Spinal cord (tissue), 10 donors: ENCODE data around the gene SND1. TPM values are rescaled to one million over a fixed set of nuclear protein-coding genes. Genes with fewer than 3 reads are reported as not detected.
A peak's percentile ranks its signal among the peaks of the same experiment; 100 is the strongest.

Experiments
- DNase-seq, 6 donors: peaks; one replicate each; pipeline versions ENCODE4 v3.0.0 to v3.0.0-alpha.2; 2013 to 2015; ENCODE audit warnings: low spot score in 6 of 6, low read depth in 4 of 6
- H3K27ac ChIP-seq: one replicate; pipeline ENCODE4 v1.5.1; 2013; ENCODE audit warnings: low read depth, low read length, control low read depth
- H3K27me3 ChIP-seq: one replicate; pipeline ENCODE4 v1.6.1; 2013; ENCODE audit warnings: low read length; ENCODE audit not compliant: control insufficient read depth, insufficient read depth
- H3K36me3 ChIP-seq: one replicate; pipeline ENCODE4 v1.6.1; 2013; ENCODE audit warnings: low read length; ENCODE audit not compliant: control insufficient read depth, insufficient read depth
- H3K4me1 ChIP-seq: one replicate; pipeline ENCODE4 v1.6.1; 2013; ENCODE audit warnings: low read length; ENCODE audit not compliant: control insufficient read depth, insufficient read depth
- H3K4me3 ChIP-seq: one replicate; pipeline ENCODE4 v1.5.1; 2013; ENCODE audit warnings: low read depth, low read length, control low read depth
- H3K9me3 ChIP-seq: one replicate; pipeline ENCODE4 v1.6.1; 2013; ENCODE audit warnings: low read length; ENCODE audit not compliant: control insufficient read depth, insufficient read depth
- WGBS: methylation state at CpG from one replicate; pipeline ENCODE4 v1.1.5; 2013; ENCODE audit warnings: missing lambda C conversion rate; ENCODE audit not compliant: insufficient coverage; 5-methylcytosine and 5-hydroxymethylcytosine counted together
- polyA plus RNA-seq, 2 donors: library from polyadenylated mRNA; unstranded; fragments of 120-200 nt; gene quantifications; one replicate each; pipeline ENCODE4 v1.2.1, GENCODE V29; 2013; ENCODE audit not compliant: insufficient read length in 2 of 2
- total RNA-seq, 2 donors: library from RNA; depleted of rRNA in 1 of 2; stranded (reverse); fragments of 120-200 nt in 1 of 2; fragments of >200 nt in 1 of 2; gene quantifications; one replicate each; pipeline versions ENCODE4 v1.2.3 to v1.2.4, GENCODE V29; 2013 to 2014
- donor health status: healthy.

The SND1 gene
- total and polyA plus RNA-seq, 4 donors = 72.1 to 125 (median 91.3) TPM

DNA sequence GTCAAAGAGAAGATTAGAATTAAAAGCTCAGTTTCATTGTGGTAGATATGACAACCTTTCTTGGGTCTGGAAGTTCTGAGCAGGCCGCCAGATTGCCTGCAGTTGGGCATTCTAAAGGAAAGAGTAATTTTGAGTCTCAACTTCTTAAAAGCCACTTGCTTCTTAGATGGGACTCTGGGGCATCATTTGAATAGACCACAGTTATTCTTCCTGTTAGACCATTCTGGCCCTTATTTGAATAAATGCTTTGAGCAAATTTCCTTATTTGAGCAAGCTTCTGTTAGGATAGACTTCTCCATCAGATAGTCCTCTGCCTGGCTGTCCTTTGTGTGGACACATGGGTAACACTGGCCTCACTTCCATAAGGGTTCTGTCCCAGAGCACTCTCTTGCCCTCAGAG lies 40.2 kb downstream of the SND1 start:
- H3K9me3 ChIP-seq = no peaks in the 10 kb centered on the region
- DNase-seq = no peak
- H3K27me3 ChIP-seq = no peaks in the 10 kb centered on the region
- WGBS = 100% methylated on average over 1 of the region's 1 CpG
- peaks cover 3% of the 10 kb centered on the region for H3K36me3 ChIP-seq
- H3K27ac ChIP-seq = no peak overlapping the region
- no peaks in the 10 kb centered on the region for H3K4me1 ChIP-seq
- H3K4me3 ChIP-seq = no peak overlapping the region

- Histone ChIP-seq H3K9me3 (no peaks in the 10 kb centered on the region), H3K4me1 (no peaks in the 10 kb centered on the region), H3K4me3 (no peak overlapping the region), H3K27ac (no peak overlapping the region), H3K27me3 (no peaks in the 10 kb centered on the region), H3K36me3 (peaks cover 3% of the 10 kb centered on the region)
- 100% methylated on average over 1 of the region's 2 CpGs for WGBS
- DNase-seq = no peak
These were observed 47.9 kb downstream of the SND1 start for GRCh38 chr7:127699853-127700252.

GRCh38 chr7:127702052-127702652 lies 50.2 kb downstream of the SND1 start:
- H3K9me3 ChIP-seq = no peaks in the 10 kb centered on the region
- WGBS = 100% methylated on average over 3 of the region's 6 CpGs
- no peaks in the 10 kb centered on the region for H3K4me1 ChIP-seq
- DNase-seq = no peak
- peaks cover 4% of the 10 kb centered on the region for H3K36me3 ChIP-seq
- H3K4me3 ChIP-seq = no peak overlapping the region
- no peak overlapping the region for H3K27ac ChIP-seq
- H3K27me3 ChIP-seq = no peaks in the 10 kb centered on the region

DNA sequence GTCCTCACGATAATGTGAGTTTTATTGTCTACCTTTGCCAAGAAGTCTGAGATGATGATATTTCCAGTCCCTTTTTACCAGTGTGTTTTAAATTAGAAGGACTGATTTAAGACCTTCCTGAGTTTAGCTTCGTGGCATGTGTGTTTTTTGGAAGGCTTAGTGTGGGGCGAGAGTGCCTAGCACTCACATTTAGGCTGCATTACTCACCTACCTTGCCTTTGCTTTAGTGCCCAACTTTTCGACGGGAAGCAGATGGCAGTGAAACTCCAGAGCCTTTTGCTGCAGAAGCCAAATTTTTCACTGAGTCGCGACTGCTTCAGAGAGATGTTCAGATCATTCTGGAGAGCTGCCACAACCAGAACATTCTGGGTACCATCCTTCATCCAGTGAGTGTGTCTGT lies 50.9 kb downstream of the SND1 start:
- Histone ChIP-seq H3K9me3 (no peaks in the 10 kb centered on the region), H3K27me3 (no peaks in the 10 kb centered on the region), H3K36me3 (peaks cover 4% of the 10 kb centered on the region), H3K4me1 (no peaks in the 10 kb centered on the region), H3K4me3 (no peak overlapping the region), H3K27ac (no peak overlapping the region)
- WGBS = 91% methylated on average over 4 of the region's 7 CpGs
- peak in 1 of 6 donors; percentile 43 for DNase-seq

DNA sequence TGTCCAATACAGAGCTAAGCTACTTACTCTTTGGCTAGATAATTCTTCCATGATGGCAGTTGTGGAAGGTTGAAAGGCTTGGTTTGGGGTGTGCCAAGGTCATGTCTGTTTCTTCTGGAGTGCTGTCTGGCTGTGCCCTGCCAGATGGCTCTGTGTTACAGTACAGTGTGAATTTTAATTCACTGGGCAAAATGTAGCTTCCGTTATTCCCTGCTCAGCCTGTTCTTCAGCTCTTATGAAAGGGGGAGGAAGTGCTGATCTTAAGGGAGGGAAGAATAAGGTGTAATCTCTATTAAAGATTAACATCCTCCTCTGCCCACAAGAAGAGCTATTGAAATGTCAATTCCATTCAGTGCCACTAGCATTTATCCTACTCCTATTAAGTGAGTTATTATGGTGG lies 52.2 kb downstream of the SND1 start:
- Histone ChIP-seq H3K27ac (no peak overlapping the region), H3K27me3 (no peaks in the 10 kb centered on the region), H3K36me3 (peaks cover 6% of the 10 kb centered on the region), H3K9me3 (no peaks in the 10 kb centered on the region), H3K4me1 (peaks cover 5% of the 10 kb centered on the region), H3K4me3 (no peak overlapping the region)
- DNase-seq = peak in 1 of 6 donors; percentile 41
- no CpG with 5 or more reads among the region's 1 CpG for WGBS

DNA sequence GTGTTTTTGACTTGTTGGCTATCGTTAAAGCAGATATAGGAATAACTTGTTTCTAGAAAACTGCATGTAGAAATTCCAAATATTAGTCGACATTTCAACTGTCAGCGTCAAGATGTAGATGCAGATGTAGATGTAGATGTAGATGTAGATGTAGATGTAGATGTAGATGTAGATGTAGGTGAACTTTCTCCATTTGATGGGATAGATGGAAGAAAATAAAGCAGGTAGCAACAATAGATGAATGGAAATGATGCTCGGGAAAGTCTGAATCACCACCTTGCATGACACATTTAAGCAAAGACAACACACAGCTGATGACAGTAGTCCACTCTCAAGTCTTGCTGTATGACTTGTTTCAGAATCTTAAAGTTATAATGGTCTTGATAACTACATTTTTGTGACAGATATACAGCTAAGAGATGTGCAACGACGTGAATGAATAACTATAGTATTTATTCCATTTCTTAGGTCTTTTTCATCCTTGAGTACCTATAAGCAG lies 53.5 kb downstream of the SND1 start:
- H3K4me1 ChIP-seq = peaks cover 5% of the 10 kb centered on the region
- no peak overlapping the region for H3K4me3 ChIP-seq
- peaks cover 6% of the 10 kb centered on the region for H3K36me3 ChIP-seq

GRCh38 chr7:127706766-127707165 lies 54.8 kb downstream of the SND1 start:
- peaks cover 6% of the 10 kb centered on the region for H3K36me3 ChIP-seq
- H3K9me3 ChIP-seq = peaks cover 2% of the 10 kb centered on the region
- H3K4me3 ChIP-seq = no peak overlapping the region
- H3K27ac ChIP-seq = no peak overlapping the region
- peaks cover 5% of the 10 kb centered on the region for H3K4me1 ChIP-seq
- no peaks in the 10 kb centered on the region for H3K27me3 ChIP-seq
- no peak for DNase-seq

More for the DNA sequence above, 53.5 kb downstream of the SND1 start:
- Histone ChIP-seq H3K27ac (no peak overlapping the region), H3K9me3 (no peaks in the 10 kb centered on the region), H3K27me3 (no peaks in the 10 kb centered on the region)
- 83% methylated on average over 3 of the region's 6 CpGs for WGBS
- no peak for DNase-seq

GRCh38 chr7:127708201-127708600 lies 56.2 kb downstream of the SND1 start:
- WGBS = no CpG with 5 or more reads among the region's 1 CpG
- Histone ChIP-seq H3K4me3 (no peak overlapping the region), H3K27ac (no peak overlapping the region), H3K27me3 (no peaks in the 10 kb centered on the region), H3K9me3 (peaks cover 2% of the 10 kb centered on the region), H3K36me3 (peaks cover 6% of the 10 kb centered on the region), H3K4me1 (peaks cover 5% of the 10 kb centered on the region)
- no peak for DNase-seq

DNA sequence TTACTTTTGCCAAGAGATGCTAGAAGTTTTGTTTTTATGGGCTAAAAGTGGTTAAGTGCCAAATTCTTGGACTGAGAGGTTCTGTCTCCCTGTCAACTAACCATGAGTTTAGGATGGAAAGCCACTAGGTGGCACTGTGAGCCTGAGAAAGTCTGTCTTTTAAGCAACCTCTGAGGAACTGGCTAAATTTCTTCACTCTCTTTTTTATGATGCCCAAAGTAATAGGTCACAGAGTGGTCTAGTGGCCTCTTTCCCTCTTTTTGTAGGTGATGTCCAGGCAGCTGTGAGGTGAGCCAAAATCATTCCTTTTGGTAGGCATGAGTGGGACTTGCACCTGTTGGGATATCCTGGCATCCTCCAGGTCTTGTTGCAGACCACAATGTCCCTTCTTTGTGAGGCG lies 56.8 kb downstream of the SND1 start:
- Histone ChIP-seq H3K4me1 (peaks cover 7% of the 10 kb centered on the region), H3K27me3 (no peaks in the 10 kb centered on the region), H3K9me3 (peaks cover 2% of the 10 kb centered on the region), H3K4me3 (no peak overlapping the region), H3K27ac (peak overlapping the region; percentile 26), H3K36me3 (peaks cover 6% of the 10 kb centered on the region)
- peak; percentile 88 to 97 (median 90) for DNase-seq
- 80% methylated on average over 1 of the region's 1 CpG for WGBS

DNA sequence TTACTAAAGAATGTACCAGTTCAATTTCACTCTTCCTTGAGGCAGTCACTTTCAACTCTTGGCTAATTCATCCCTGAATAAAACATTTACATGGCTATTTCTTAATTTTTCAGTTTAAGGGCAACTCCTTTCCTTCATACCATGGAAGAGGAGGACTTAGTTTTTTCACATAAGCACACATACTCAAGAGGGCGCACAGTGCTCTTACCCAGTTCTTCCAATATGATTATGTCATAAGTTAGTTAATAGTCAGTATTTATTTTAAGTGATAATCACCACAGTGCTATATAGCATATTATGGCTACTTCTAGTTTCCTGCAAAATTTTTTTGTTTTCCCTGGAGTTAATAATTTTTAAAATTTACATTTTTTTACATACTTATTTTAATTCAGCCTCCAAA lies 58.6 kb downstream of the SND1 start:
- H3K4me1 ChIP-seq = peaks cover 9% of the 10 kb centered on the region
- no peak for DNase-seq
- H3K27ac ChIP-seq = no peak overlapping the region
- H3K36me3 ChIP-seq = peaks cover 6% of the 10 kb centered on the region
- no CpG with 5 or more reads among the region's 1 CpG for WGBS
- no peaks in the 10 kb centered on the region for H3K27me3 ChIP-seq
- H3K9me3 ChIP-seq = peaks cover 2% of the 10 kb centered on the region
- H3K4me3 ChIP-seq = no peak overlapping the region
